IMR-90 (cell line): ENCODE results near the gene TP53I11. TPM values are rescaled to one million over a fixed set of nuclear protein-coding genes. Genes with fewer than 3 reads are reported as not detected.

Experiments used
- ATAC-seq: fragments of 200-7000 bp; cut with Tn5 transposase; 2 replicates; pipeline ENCODE4 v1.9.1; 2020; ENCODE audit warnings: low read depth, mild to moderate bottlenecking, moderate library complexity
- BruUV-seq: library from RNA; stranded (reverse); fragments of 400-500 nt; replicated peaks from 2 replicates; lab custom pipeline; 2021; lab: Mats Ljungman, UMichigan
- CTCF ChIA-PET: fragments of 300-600 bp; formaldehyde crosslinking; extraction: SDS; loops from one replicate; lab custom pipeline; 2021; ENCODE audit warnings: antibody characterized with exemption; lab: Yijun Ruan, JAX
- POLR2A ChIA-PET: fragments of 300-600 bp; sonication (Branson Sonifier 250); formaldehyde crosslinking; loops from one replicate; lab custom pipeline; 2022; ENCODE audit warnings: antibody characterized with exemption; ENCODE audit not compliant: unreplicated experiment; lab: Charles Lee
- DNase-seq: peaks from one replicate; pipeline ENCODE4 v3.0.0; 2013
- H2AFZ ChIP-seq: replicated peaks from 2 replicates; pipeline ENCODE3; 2013; ENCODE audit warnings: low read length, mild to moderate bottlenecking; ENCODE audit not compliant: poor library complexity
- H2AK5ac ChIP-seq: 2 replicates; pipeline ENCODE4 v1.6.1; 2013; ENCODE audit warnings: low read depth, low read length, inconsistent platforms
- H2AK9ac ChIP-seq: replicated peaks from 2 replicates; pipeline ENCODE3; 2013; ENCODE audit warnings: mild to moderate bottlenecking, low read depth, low read length, moderate library complexity; ENCODE audit not compliant: poor library complexity
- H2BK120ac ChIP-seq: 2 replicates; pipeline ENCODE4 v1.6.1; 2013; ENCODE audit warnings: low read depth, low read length, inconsistent platforms
- H2BK15ac ChIP-seq: 3 replicates; pipeline ENCODE4 v1.6.1; 2013; ENCODE audit warnings: low read depth, low read length, inconsistent platforms
- H2BK20ac ChIP-seq: 2 replicates; pipeline ENCODE4 v1.6.1; 2013; ENCODE audit warnings: low read depth, mild to moderate bottlenecking, inconsistent platforms, low read length, moderate library complexity
- H2BK5ac ChIP-seq: 2 replicates; pipeline ENCODE4 v1.6.1; 2013; ENCODE audit warnings: mild to moderate bottlenecking, low read depth, low read length, inconsistent platforms; ENCODE audit not compliant: poor library complexity, severe bottlenecking
- H3K14ac ChIP-seq: replicated peaks from 2 replicates; pipeline ENCODE4 v1.6.1; 2013; ENCODE audit warnings: low read depth, low read length, inconsistent platforms
- H3K18ac ChIP-seq: 2 replicates; pipeline ENCODE4 v1.6.1; 2013; ENCODE audit warnings: low read depth, low read length, control low read depth
- H3K23ac ChIP-seq: 2 replicates; pipeline ENCODE4 v1.6.1; 2013; ENCODE audit warnings: low read depth, low read length, inconsistent platforms
- H3K27ac ChIP-seq: 2 replicates; pipeline ENCODE4 v1.5.1; 2013; ENCODE audit warnings: mild to moderate bottlenecking, control low read depth, low read length; ENCODE audit not compliant: insufficient read depth
- H3K27me3 ChIP-seq: 2 replicates; pipeline ENCODE4 v1.6.1; 2013; ENCODE audit warnings: low read length; ENCODE audit not compliant: control insufficient read depth, insufficient read depth
- H3K36me3 ChIP-seq: 2 replicates; pipeline ENCODE4 v1.6.1; 2013; ENCODE audit warnings: low read length, mixed read lengths; ENCODE audit not compliant: control insufficient read depth, insufficient read depth
- H3K4ac ChIP-seq: 2 replicates; pipeline ENCODE4 v1.6.1; 2013; ENCODE audit warnings: low read depth, low read length, inconsistent platforms
- H3K4me1 ChIP-seq: 2 replicates; pipeline ENCODE4 v1.6.1; 2013; ENCODE audit warnings: low read length, mixed read lengths; ENCODE audit not compliant: control insufficient read depth, insufficient read depth
- H3K4me2 ChIP-seq: 2 replicates; pipeline ENCODE4 v1.6.1; 2013; ENCODE audit warnings: low read depth, mild to moderate bottlenecking, control low read depth, low read length, moderate library complexity
- H3K4me3 ChIP-seq: 2 replicates; pipeline ENCODE4 v1.5.1; 2013; ENCODE audit warnings: low read depth, mild to moderate bottlenecking, control low read depth, low read length, moderate library complexity; ENCODE audit not compliant: insufficient read depth
- H3K56ac ChIP-seq: 2 replicates; pipeline ENCODE4 v1.6.1; 2013; ENCODE audit warnings: low read length, inconsistent platforms; ENCODE audit not compliant: insufficient read depth; ENCODE audit errors: extremely low read depth
- H3K79me1 ChIP-seq, 2 experiments: 2 replicates each; pipeline ENCODE4 v1.6.1; 2013; ENCODE audit warnings: low read length in 2 of 2, inconsistent platforms in 1 of 2, low read depth in 1 of 2
- H3K9ac ChIP-seq: 2 replicates; pipeline ENCODE4 v1.6.1; 2013; ENCODE audit warnings: low read depth, low read length, control low read depth
- H3K9me1 ChIP-seq: 2 replicates; pipeline ENCODE4 v1.6.1; 2013; ENCODE audit warnings: low read length, inconsistent platforms; ENCODE audit not compliant: insufficient read depth
- H3K9me3 ChIP-seq: 2 replicates; pipeline ENCODE4 v1.6.1; 2013; ENCODE audit warnings: low read length; ENCODE audit not compliant: control insufficient read depth, insufficient read depth
- H4K20me1 ChIP-seq: 2 replicates; pipeline ENCODE4 v1.6.1; 2013; ENCODE audit warnings: low read length, inconsistent platforms; ENCODE audit not compliant: insufficient read depth
- H4K5ac ChIP-seq: 2 replicates; pipeline ENCODE4 v1.6.1; 2013; ENCODE audit warnings: mild to moderate bottlenecking, low read depth, low read length, control low read depth
- H4K8ac ChIP-seq, 2 experiments: 2 replicates each; pipeline ENCODE4 v1.6.1; 2013; ENCODE audit warnings: low read depth in 2 of 2, low read length in 2 of 2, control low read depth in 1 of 2, inconsistent platforms in 1 of 2
- H4K91ac ChIP-seq: 2 replicates; pipeline ENCODE4 v1.6.1; 2013; ENCODE audit warnings: low read depth, low read length, inconsistent platforms; ENCODE audit not compliant: insufficient read depth
- BHLHE40 ChIP-seq: fragments of 150-350 bp; IDR thresholded peaks from 2 replicates; pipeline ENCODE4 v1.6.1; 2016; ENCODE audit warnings: mild to moderate bottlenecking, low read depth, low read length
- CHD1 ChIP-seq: IDR thresholded peaks from 2 replicates; pipeline ENCODE4 v1.6.1; 2012; ENCODE audit warnings: low read depth, low read length, improper control_type of control experiment
- CTCF ChIP-seq: conservative IDR thresholded peaks from 2 replicates; pipeline ENCODE4 v1.5.1; 2012; ENCODE audit warnings: mild to moderate bottlenecking, low read depth, low read length, improper control_type of control experiment
- FOS ChIP-seq: fragments of 150-350 bp; IDR thresholded peaks from 2 replicates; pipeline ENCODE4 v1.6.1; 2016; ENCODE audit warnings: low read depth, low read length
- MAFK ChIP-seq: IDR thresholded peaks from 2 replicates; pipeline ENCODE4 v1.6.1; 2012; ENCODE audit warnings: low read depth, low read length, improper control_type of control experiment
- MAZ ChIP-seq: IDR thresholded peaks from 2 replicates; pipeline ENCODE4 v1.6.1; 2012; ENCODE audit warnings: low read depth, mild to moderate bottlenecking, low read length, improper control_type of control experiment, moderate library complexity, borderline replicate concordance
- MXI1 ChIP-seq: IDR thresholded peaks from 2 replicates; pipeline ENCODE4 v1.6.1; 2012; ENCODE audit warnings: low read depth, mild to moderate bottlenecking, low read length, moderate library complexity, borderline replicate concordance
- POLR2A ChIP-seq: IDR thresholded peaks from 2 replicates; pipeline ENCODE4 v1.6.1; 2012; ENCODE audit warnings: mild to moderate bottlenecking, low read depth, low read length
- RAD21 ChIP-seq: IDR thresholded peaks from 2 replicates; pipeline ENCODE4 v1.6.1; 2012; ENCODE audit warnings: low read length, improper control_type of control experiment
- RFX5 ChIP-seq: IDR thresholded peaks from 2 replicates; pipeline ENCODE4 v1.8.0; 2012; ENCODE audit warnings: low read depth, mild to moderate bottlenecking, low read length, moderate library complexity
- SMC3 ChIP-seq: fragments of 150-350 bp; IDR thresholded peaks from 2 replicates; pipeline ENCODE4 v1.6.1; 2016; ENCODE audit warnings: low read depth, mild to moderate bottlenecking, antibody characterized with exemption, low read length, moderate library complexity
- USF2 ChIP-seq: fragments of 150-350 bp; IDR thresholded peaks from 2 replicates; pipeline ENCODE4 v1.6.1; 2017; ENCODE audit warnings: mild to moderate bottlenecking, antibody characterized with exemption, low read length, low read depth
- WGBS, 2 experiments: methylation state at CpG; one replicate each; pipeline versions ENCODE4 v1.1.5 to v1.1.7; 2013; ENCODE audit warnings: missing lambda C conversion rate in 2 of 2; ENCODE audit not compliant: insufficient read length in 1 of 2; ENCODE audit errors: extremely low coverage in 2 of 2; 5-methylcytosine and 5-hydroxymethylcytosine counted together
- dilution Hi-C: fragments of 300-500 bp; cut with HindIII; formaldehyde crosslinking; loops from one replicate; pipeline ENCODE4 v1.14.3; 2018; ENCODE audit warnings: low sequenced_read_pairs; ENCODE audit not compliant: unreplicated experiment
- in situ Hi-C: fragments of 300-500 bp; cut with MboI; formaldehyde crosslinking; loops from 3 replicates; pipeline ENCODE4 v1.14.3; 2019; ENCODE audit warnings: low sequenced_read_pairs, inconsistent platforms, mixed read lengths
- intact Hi-C: fragments of 100-400 bp; cut with micrococcal nuclease; formaldehyde crosslinking; loops from 2 replicates; pipeline ENCODE4 v1.10.0; 2022
- polyA plus RNA-seq, 3 experiments: library from polyadenylated mRNA; depleted of rRNA; stranded (reverse); fragments of >200 nt; gene quantifications; 2 replicates each; pipeline ENCODE4 v1.2.3, GENCODE V29; 2012; ENCODE audit warnings: low replicate concordance in 1 of 3
- total RNA-seq: library from RNA; depleted of rRNA; stranded (reverse); fragments of >200 nt; gene quantifications from 2 replicates; pipeline ENCODE4 v1.2.3, GENCODE V29; 2012

The TP53I11 gene
- total and polyA plus RNA-seq, 2 of the 4 experiments (the other 2 are of a cell fraction) = 3.9 to 22.0 TPM

- no TSS peak for BruUV-seq
- no peak for ATAC-seq
- no peak overlapping the region for H3K4ac ChIP-seq
These were observed 27.6 kb downstream of the TP53I11 start for GRCh38 chr11:44923115-44923514.

More at GRCh38 chr11:44923115-44923514, 27.6 kb downstream of the TP53I11 start:
- Histone ChIP-seq H2BK5ac (no peak overlapping the region), H3K9me1 (no peaks in the 10 kb centered on the region), H2AK9ac (no peak overlapping the region), H3K14ac (no peak overlapping the region), H3K56ac (no peak overlapping the region), H2BK20ac (no peak overlapping the region), H4K5ac (no peak overlapping the region), H3K27ac (no peak overlapping the region), H3K79me1 (no peaks in the 10 kb centered on the region), H3K36me3 (no peaks in the 10 kb centered on the region), H3K27me3 (peaks cover 27% of the 10 kb centered on the region), H3K9me3 (no peaks in the 10 kb centered on the region), H4K20me1 (no peaks in the 10 kb centered on the region), H2BK15ac (no peak overlapping the region), H4K91ac (no peak overlapping the region), H2AFZ (no peak overlapping the region), H4K8ac (no peak overlapping the region), H3K9ac (no peak overlapping the region), H2AK5ac (no peak overlapping the region), H3K4me1 (no peaks in the 10 kb centered on the region), H3K23ac (no peak overlapping the region), H3K18ac (no peak overlapping the region), H2BK120ac (no peak overlapping the region), H3K4me3 (no peak overlapping the region), H3K4me2 (no peak overlapping the region)
- in situ Hi-C loops = loop anchor here (25.0 kb wide), 1 partner anchor 811 kb away; no protein-coding TSS in a partner anchor
- ChIA-PET POLR2A (no interaction called here), CTCF (interaction anchor here (1.1 kb wide), 1 partner anchor 180 kb away, joined by 3 read pairs; no protein-coding TSS in a partner anchor)
- no peak for DNase-seq
- TF ChIP-seq BHLHE40 (no peak), RFX5 (no peak), RAD21 (no peak), FOS (no peak), CTCF (no peak), CHD1 (no peak), MXI1 (no peak), SMC3 (no peak), MAZ (no peak), MAFK (no peak), USF2 (no peak), POLR2A (no peak)
- 100% methylated on average over 3 of the region's 7 CpGs; no CpG with 5 or more reads in 1 of the 2 experiments for WGBS, 2 experiments
- dilution Hi-C loops = no loop called here
- intact Hi-C loops = no loop called here
